Naive B cell (primary cell): ENCODE results near the gene CEBPA. TPM values are rescaled to one million over a fixed set of nuclear protein-coding genes. Genes with fewer than 3 reads are reported as not detected.

Experiments
- ATAC-seq, 2 donors: fragments of 150-1000 bp; cut with Tn5 transposase; 2 replicates each; pipeline ENCODE4 v1.10.0; 2021; ENCODE audit warnings: low read depth in 2 of 2, mild to moderate bottlenecking in 2 of 2, moderate library complexity in 2 of 2
- DNase-seq: peaks from one replicate; pipeline ENCODE4 v3.0.0; 2022
- H3K27ac Mint-ChIP-seq, 6 donors: one replicate each; pipeline ENCODE4 v1.8.0; 2020 to 2022; ENCODE audit warnings: mild to moderate bottlenecking in 6 of 6, mixed read lengths in 6 of 6, moderate library complexity in 5 of 6, inconsistent platforms in 2 of 6
- H3K27me3 Mint-ChIP-seq, 3 donors: one replicate each; pipeline ENCODE4 v1.8.0; 2021 to 2022; ENCODE audit warnings: mixed read lengths in 3 of 3, mild to moderate bottlenecking in 1 of 3
- H3K36me3 Mint-ChIP-seq, 2 donors: one replicate each; pipeline ENCODE4 v1.8.0; 2020 to 2022; ENCODE audit warnings: mixed read lengths in 2 of 2, inconsistent platforms in 1 of 2, mild to moderate bottlenecking in 1 of 2
- H3K4me1 Mint-ChIP-seq, 3 donors: one replicate each; pipeline ENCODE4 v1.8.0; 2020 to 2022; ENCODE audit warnings: mixed read lengths in 3 of 3, inconsistent platforms in 1 of 3, mild to moderate bottlenecking in 1 of 3, moderate library complexity in 1 of 3
- H3K4me3 Mint-ChIP-seq, 8 donors: one replicate each; pipeline ENCODE4 v1.8.0; 2020 to 2022; ENCODE audit warnings: mild to moderate bottlenecking in 8 of 8, mixed read lengths in 8 of 8, moderate library complexity in 8 of 8, inconsistent platforms in 2 of 8
- H3K9me3 Mint-ChIP-seq, 7 donors: one replicate each; pipeline ENCODE4 v1.8.0; 2020 to 2022; ENCODE audit warnings: mixed read lengths in 7 of 7, mild to moderate bottlenecking in 5 of 7, inconsistent platforms in 2 of 7, moderate library complexity in 1 of 7
- polyA plus RNA-seq, 6 donors: library from polyadenylated mRNA; unstranded; fragments of 300-500 nt; fragmentation: Illumina TruSeq; gene quantifications; one replicate each; pipeline ENCODE4 v1.2.3, GENCODE V29; 2021; ENCODE audit warnings: low read depth in 6 of 6

CEBPA gene
- polyA plus RNA-seq, 6 donors from 2014 or later = 0.09 to 0.54 (median 0.50) TPM; not detected in 2

DNA sequence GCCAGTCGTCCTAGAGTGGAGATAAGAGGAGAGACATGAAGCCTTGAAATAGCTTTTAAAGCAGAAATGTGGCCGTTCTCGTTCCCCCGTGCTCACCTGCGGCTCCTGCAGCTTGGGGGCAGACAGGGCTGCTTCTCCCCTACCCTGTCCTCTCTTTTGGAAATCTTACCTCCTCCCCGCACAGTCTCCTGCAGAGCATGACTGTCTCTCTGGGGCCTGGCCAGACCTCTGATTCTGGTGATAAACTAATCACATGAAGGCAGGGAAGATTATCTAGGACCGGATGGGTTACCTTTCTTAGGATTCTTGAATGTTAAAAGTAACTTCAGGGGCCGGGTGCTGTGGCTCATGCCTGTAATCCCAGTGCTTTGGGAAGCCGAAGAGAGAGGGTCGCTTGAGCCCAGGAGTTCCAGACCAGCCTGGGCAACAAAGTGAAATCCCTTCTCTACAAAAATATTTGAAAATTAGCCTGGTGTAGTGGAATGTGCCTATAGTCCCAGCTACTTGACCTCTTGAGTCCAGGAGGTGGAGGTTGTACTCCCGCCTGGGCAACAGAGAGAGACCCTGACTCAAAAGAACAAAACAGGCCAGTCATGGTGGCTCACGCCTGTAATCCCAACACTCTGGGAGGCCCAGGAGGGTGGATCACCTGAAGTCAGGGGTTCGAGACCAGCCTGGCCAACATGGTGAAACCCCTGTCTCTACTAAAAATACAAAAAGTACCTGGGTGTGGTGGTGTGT is 8.1 kb downstream of the CEBPA start:
- peaks cover 0 to 8% (median 3%) of the 10 kb centered on the region in 7 donors for H3K9me3 Mint-ChIP-seq
- peaks cover 1 to 2% of the 10 kb centered on the region in 2 donors for H3K36me3 Mint-ChIP-seq
- no peak overlapping the region for H3K4me3 Mint-ChIP-seq
- peak overlapping the region in 1 of 6 donors; percentile 36 for H3K27ac Mint-ChIP-seq
- DNase-seq = no peak
- no peak for ATAC-seq
- H3K4me1 Mint-ChIP-seq = peaks cover 0 to 3% (median 2%) of the 10 kb centered on the region in 3 donors
- H3K27me3 Mint-ChIP-seq = peaks cover 17 to 84% (median 51%) of the 10 kb centered on the region in 3 donors

DNA sequence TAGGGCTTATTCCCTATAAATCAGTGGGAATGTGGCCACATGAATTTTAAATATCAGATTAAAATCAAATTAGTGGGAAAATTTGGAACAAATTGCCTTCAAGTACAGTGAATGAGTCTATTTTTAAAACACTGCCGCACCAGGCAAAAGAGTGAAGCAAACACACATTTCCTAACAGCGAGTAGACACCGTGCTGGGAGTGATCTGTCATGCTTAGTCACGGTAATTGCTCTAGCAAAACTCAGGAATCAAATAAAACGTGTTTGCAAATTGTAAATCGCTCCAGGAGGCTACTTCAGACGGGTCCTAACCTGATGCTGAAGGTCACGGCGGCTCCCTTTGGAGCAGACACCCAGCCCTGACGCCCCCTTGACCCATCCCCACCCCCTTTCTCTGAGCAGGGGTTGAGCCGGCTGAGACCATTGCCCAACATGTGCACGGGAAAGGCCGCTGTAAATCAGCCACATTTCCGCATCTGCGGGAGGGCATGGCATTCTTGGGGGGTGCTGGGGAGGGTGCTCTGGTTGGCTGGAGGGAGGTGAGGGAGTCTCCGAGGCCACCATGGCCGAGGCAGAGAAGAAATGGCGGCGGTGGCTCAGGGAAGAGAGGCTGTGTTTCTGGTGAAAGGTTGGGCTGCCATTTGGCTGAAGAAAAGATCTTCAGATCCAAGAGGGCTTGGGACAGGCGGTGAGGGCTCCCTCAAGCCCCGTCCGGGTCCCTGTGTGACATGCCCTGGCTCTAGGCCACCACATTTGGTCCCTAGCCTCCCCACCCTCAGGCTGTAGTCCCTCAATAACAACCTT is 8.9 kb downstream of the CEBPA start:
- no peak for ATAC-seq
- no peak for DNase-seq
- no peak overlapping the region for H3K27ac Mint-ChIP-seq
- H3K4me3 Mint-ChIP-seq = peak overlapping the region in 1 of 8 donors; percentile 33
- peaks cover 5 to 15% (median 8%) of the 10 kb centered on the region in 7 donors for H3K9me3 Mint-ChIP-seq
- peaks cover 0 to 3% (median 2%) of the 10 kb centered on the region in 3 donors for H3K4me1 Mint-ChIP-seq
- peaks cover 17 to 80% (median 45%) of the 10 kb centered on the region in 3 donors for H3K27me3 Mint-ChIP-seq
- H3K36me3 Mint-ChIP-seq = peaks cover 9% of the 10 kb centered on the region in 2 donors

DNA sequence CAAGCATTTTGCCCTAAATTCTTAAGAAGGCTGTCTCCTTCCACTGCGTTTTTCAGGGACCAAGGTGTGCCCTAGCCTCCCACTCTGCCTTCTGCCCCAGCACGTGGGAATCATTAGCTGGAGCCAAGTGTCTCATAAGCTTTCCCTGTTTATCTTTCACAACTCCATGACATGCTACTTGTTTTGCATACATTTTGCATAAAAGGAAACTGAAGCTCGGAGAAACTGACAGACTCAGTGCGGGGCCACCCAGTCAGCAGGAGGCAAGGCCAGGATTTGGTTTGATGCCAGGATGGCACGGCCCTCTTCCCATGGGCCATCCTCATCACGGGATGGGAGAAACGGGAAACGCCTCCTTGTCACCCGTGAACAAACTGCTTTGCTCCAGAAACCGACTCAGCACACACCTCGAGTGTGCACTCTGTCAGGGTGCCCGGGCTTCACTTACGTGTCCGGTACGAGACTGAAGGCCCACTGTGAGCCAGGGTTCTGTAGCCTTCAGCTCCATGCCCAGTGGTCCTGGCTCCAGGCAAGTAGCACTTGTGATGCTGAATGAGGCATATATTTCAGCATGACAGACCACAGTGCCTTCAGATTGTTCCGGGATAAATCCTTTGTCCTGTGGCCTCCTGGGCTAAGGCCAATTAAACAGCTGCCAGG is 9.6 kb downstream of the CEBPA start:
- Mint-ChIP-seq H3K9me3 (peaks cover 10 to 23% (median 16%) of the 10 kb centered on the region in 7 donors), H3K27me3 (peaks cover 17 to 82% (median 50%) of the 10 kb centered on the region in 3 donors), H3K27ac (no peak overlapping the region), H3K36me3 (peaks cover 10 to 16% of the 10 kb centered on the region in 2 donors), H3K4me3 (peak overlapping the region in 1 of 8 donors; percentile 33), H3K4me1 (peaks cover 0 to 3% (median 2%) of the 10 kb centered on the region in 3 donors)
- DNase-seq (no peak), ATAC-seq (no peak)

DNA sequence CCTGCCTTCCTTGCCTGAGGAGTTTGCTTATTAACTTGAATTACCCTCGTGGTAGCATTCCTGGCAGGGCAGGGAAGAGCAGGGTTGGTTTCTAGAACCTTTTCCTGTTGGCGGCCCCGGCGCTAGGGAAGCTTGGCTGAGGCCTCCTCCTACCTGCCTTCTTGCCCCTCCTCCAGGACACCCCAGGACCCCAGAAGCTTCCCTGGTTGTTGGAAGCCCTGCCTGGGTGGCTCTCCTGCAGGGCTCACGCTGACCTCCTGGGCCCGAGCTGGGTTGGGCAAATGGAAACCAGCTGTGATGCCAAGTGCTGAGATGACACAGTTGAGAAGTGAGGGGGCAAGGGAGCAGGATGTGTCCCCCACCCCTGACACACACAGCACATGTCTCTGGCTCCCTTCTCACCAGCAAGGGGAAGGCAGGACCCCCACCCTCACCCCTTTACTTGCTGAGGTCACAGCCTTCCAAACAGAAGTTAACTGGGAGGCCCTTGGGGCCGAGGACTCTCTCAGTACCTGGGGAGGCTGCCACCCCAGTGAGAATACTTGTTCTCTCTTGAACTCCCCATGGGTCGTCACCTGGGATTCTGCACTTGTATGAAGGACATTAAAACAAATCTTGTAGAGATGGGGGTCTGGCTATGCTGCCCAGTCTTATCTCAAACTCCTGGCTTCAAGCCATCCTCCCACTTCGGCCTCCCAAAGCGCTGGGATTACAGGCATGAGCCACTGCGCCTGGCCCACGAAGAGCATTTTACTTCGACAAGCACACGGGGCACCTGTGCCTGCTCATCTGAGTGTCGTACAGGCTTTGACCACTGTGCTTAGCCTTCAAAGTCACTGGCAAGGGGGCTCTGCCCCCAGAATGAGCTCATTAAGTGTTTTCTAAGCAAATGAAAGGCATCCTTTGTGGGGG is 10.5 kb downstream of the CEBPA start:
- H3K9me3 Mint-ChIP-seq = peaks cover 13 to 27% (median 19%) of the 10 kb centered on the region in 7 donors
- peaks cover 0 to 3% (median 2%) of the 10 kb centered on the region in 3 donors for H3K4me1 Mint-ChIP-seq
- peaks cover 10 to 20% of the 10 kb centered on the region in 2 donors for H3K36me3 Mint-ChIP-seq
- no peak overlapping the region for H3K27ac Mint-ChIP-seq
- no peak for ATAC-seq
- H3K4me3 Mint-ChIP-seq = no peak overlapping the region
- DNase-seq = no peak
- H3K27me3 Mint-ChIP-seq = peaks cover 17 to 83% (median 47%) of the 10 kb centered on the region in 3 donors

DNA sequence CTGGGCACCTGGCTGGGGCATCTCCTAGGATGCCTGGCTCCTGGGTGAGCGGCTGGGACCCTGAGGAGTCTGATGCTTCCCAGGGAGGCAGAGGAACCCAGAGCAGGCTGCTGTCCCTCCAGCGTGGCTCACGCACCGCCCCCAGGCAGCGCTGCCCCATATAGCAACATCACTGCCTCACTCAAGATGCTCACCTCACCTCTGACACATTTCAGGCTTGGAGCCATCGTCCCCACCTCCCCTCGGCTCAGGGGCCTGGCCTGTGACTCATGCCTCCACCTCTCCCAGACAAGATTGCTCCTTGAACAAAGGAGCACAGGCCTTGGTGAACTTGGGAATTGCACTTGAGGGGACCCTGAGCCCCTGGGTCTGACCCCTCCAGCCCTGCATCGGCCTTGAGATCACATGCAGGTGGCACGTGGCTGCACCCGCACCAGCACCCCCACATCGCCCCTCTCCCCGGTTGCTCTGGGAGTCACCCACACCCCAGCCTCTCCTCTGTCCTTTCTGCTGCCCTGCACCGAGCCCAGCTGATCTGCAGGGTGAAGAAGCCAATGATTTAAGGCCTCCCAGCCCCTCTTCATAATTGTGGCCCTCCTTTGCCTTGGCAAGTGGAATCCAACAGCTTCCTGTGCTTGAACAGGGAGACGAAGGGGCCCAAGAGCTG is 11.2 kb downstream of the CEBPA start:
- ATAC-seq = no peak
- Mint-ChIP-seq H3K4me3 (no peak overlapping the region), H3K36me3 (peaks cover 10 to 20% of the 10 kb centered on the region in 2 donors), H3K27ac (no peak overlapping the region), H3K27me3 (peaks cover 16 to 83% (median 48%) of the 10 kb centered on the region in 3 donors), H3K4me1 (peaks cover 0 to 4% (median 3%) of the 10 kb centered on the region in 3 donors), H3K9me3 (peaks cover 13 to 28% (median 21%) of the 10 kb centered on the region in 7 donors)
- DNase-seq = no peak

DNA sequence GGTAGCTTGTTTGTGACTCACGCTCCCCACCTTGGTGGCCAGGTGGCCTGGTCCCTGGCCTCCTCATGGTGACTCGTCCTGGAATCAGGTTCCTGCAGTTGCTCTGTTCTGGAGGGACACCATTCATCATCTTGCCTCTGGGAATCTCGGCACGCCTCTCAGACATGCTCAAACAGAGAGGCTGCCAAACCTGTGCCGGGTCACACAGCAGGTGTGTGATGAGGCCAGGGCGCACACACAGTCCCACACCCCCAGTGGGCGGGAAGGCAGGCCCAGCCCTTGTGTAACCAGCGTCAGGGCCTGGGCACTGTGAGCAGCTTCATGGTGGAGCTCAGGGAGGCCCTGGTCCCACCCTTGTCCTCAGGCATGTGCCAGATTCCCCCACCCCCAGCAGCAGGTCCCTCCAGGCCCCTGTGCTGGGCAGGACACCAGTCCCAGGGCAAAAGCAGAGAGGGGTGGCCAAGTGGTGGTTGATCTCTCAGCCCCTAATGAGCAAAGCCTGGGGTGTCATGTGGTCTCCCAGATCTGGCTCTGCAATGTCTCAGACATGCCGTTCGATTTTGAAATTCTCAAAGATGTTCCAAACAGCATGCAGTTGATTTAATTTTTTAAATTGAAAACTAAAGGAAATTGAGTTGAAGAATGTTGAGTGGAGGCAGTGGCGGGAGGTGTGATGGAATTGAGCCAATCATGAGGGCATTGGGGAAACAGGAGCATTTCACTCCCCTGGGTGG is 12.1 kb downstream of the CEBPA start:
- ATAC-seq (no peak), DNase-seq (no peak)
- peaks cover 0 to 4% (median 3%) of the 10 kb centered on the region in 3 donors for H3K4me1 Mint-ChIP-seq
- peaks cover 13 to 28% (median 21%) of the 10 kb centered on the region in 7 donors for H3K9me3 Mint-ChIP-seq
- no peak overlapping the region for H3K27ac Mint-ChIP-seq
- peaks cover 9 to 81% (median 46%) of the 10 kb centered on the region in 3 donors for H3K27me3 Mint-ChIP-seq
- peaks cover 10 to 20% of the 10 kb centered on the region in 2 donors for H3K36me3 Mint-ChIP-seq
- H3K4me3 Mint-ChIP-seq = no peak overlapping the region

DNA sequence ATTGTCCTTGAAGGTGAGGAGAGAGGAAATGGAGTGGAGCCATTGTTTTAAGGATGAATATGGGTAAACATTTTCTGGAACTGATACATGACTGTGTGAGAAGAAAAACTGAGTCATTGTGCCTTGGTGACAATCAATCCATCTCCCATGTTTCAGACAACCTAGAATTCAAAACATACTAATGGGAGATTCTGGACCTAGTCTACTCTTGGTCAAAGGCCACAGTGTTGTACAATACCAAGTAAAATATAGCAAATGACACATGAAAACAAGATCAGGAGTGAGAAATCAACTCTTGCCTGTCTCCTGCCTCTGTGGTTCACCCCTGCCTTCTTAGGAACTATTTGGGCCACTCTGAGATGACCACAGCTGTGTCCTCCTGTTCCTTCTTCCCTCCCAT is 13.1 kb downstream of the CEBPA start:
- Mint-ChIP-seq H3K27ac (no peak overlapping the region), H3K4me1 (peaks cover 0 to 4% (median 3%) of the 10 kb centered on the region in 3 donors), H3K9me3 (peaks cover 13 to 28% (median 21%) of the 10 kb centered on the region in 7 donors), H3K27me3 (peaks cover 10 to 75% (median 51%) of the 10 kb centered on the region in 3 donors), H3K4me3 (no peak overlapping the region), H3K36me3 (peaks cover 10 to 20% of the 10 kb centered on the region in 2 donors)
- no peak for DNase-seq
- no peak for ATAC-seq

DNA sequence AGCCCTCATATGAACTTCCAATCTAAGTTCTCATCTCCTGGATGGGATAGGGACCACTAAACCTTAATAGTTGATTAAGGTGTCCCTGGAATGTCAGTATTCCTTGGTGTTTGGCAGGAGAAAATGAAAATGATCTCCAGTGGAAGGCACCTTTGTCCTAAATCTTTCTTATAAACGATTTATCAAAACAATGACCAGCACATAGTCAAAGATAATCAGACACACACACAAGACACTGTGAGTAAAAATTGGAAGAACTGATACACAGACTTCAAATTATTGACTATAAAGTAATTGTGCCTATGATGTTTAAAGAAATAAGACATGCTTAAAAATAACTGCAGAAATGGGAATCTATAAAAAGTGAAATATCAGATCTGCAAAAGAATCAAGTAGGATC is 13.7 kb downstream of the CEBPA start:
- H3K4me3 Mint-ChIP-seq = no peak overlapping the region
- no peak overlapping the region for H3K27ac Mint-ChIP-seq
- peaks cover 13 to 28% (median 21%) of the 10 kb centered on the region in 7 donors for H3K9me3 Mint-ChIP-seq
- ATAC-seq (no peak), DNase-seq (no peak)
- H3K36me3 Mint-ChIP-seq = peaks cover 10 to 20% of the 10 kb centered on the region in 2 donors
- H3K4me1 Mint-ChIP-seq = peaks cover 0 to 4% (median 3%) of the 10 kb centered on the region in 3 donors
- H3K27me3 Mint-ChIP-seq = peaks cover 10 to 75% (median 53%) of the 10 kb centered on the region in 3 donors

DNA sequence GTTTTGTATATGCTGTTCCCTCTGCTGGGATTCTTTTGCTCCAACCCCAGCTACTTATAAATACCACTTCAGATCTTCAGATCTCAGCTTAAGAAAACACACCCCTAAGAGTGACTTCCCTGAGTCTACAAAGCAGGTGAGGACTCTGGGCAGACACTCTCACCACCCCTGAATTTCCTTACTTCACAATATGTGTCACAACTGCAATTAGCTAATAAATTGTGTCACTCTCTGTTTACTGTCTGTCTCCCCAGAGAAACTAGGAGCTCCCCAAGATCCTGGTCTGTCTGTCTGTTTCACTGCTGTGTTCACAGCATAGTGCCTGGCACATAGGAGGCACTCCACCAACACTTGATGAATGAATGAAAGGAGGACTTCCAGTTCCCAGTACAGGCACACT is 14.4 kb downstream of the CEBPA start:
- DNase-seq (no peak), ATAC-seq (no peak)
- H3K4me3 Mint-ChIP-seq = peak overlapping the region in 2 of 8 donors; percentile 3 to 18
- H3K27me3 Mint-ChIP-seq = peaks cover 10 to 69% (median 50%) of the 10 kb centered on the region in 3 donors
- peaks cover 10 to 20% of the 10 kb centered on the region in 2 donors for H3K36me3 Mint-ChIP-seq
- H3K4me1 Mint-ChIP-seq = peaks cover 0 to 2% (median 0%) of the 10 kb centered on the region in 3 donors
- H3K27ac Mint-ChIP-seq = peak overlapping the region in 1 of 6 donors; percentile 49
- H3K9me3 Mint-ChIP-seq = peaks cover 13 to 28% (median 21%) of the 10 kb centered on the region in 7 donors

DNA sequence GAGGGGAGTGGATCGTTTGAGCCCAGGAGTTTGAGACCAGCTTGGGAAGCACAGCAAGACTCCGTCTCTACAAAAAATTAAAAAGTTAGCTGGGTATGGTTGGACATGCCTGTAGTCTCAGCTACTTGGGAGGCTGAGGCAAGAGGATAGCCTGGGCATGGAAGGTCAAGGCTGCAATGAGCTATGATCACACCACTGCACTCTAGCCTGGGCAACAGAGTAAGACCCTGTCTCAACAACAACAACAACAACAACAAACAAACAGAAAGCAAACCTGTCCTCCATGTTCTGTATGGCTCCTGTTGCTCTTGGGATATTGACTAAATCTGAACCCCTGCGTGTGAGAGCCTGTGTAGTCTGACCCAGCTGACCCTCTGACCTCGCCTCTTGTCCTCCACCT is 14.9 kb downstream of the CEBPA start:
- peaks cover 10 to 20% of the 10 kb centered on the region in 2 donors for H3K36me3 Mint-ChIP-seq
- H3K27ac Mint-ChIP-seq = no peak overlapping the region
- H3K27me3 Mint-ChIP-seq = peaks cover 7 to 66% (median 50%) of the 10 kb centered on the region in 3 donors
- peaks cover 0 to 2% (median 0%) of the 10 kb centered on the region in 3 donors for H3K4me1 Mint-ChIP-seq
- DNase-seq (no peak), ATAC-seq (no peak)
- peaks cover 13 to 28% (median 21%) of the 10 kb centered on the region in 7 donors for H3K9me3 Mint-ChIP-seq
- H3K4me3 Mint-ChIP-seq = peak overlapping the region in 1 of 8 donors; percentile 3

DNA sequence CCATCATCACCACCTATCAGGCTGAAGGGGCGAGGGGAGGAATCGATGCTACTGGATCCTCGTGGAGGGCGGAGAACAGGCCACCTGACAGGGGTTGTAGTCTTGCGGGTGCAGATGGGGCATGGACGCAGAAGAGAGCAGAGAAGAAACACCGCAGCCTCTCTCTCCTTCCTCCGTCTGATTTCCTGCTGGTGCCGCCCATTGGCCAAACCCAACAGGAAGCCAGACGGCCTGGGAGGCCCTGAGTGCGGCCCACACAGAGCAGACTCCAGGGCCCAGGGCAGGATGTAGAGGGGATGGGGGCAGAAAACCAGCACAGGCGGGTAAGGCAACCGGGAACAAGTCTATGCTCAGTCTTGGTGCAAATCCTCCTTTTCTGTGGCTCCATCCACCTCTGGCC is 15.4 kb downstream of the CEBPA start:
- Mint-ChIP-seq H3K36me3 (peaks cover 10 to 20% of the 10 kb centered on the region in 2 donors), H3K4me3 (no peak overlapping the region), H3K27ac (no peak overlapping the region), H3K9me3 (peaks cover 13 to 28% (median 21%) of the 10 kb centered on the region in 7 donors), H3K27me3 (peaks cover 4 to 70% (median 51%) of the 10 kb centered on the region in 3 donors), H3K4me1 (peaks cover 0 to 4% (median 0%) of the 10 kb centered on the region in 3 donors)
- DNase-seq (no peak), ATAC-seq (no peak)
